Trophoblast cell (in vitro differentiated cells and primary cell): ENCODE measurements around the gene RHOD.
A peak's percentile ranks its signal among the peaks of the same experiment; 100 is the strongest.

ENCODE experiments used
- DNase-seq, 2 donors: peaks; one replicate each; pipeline ENCODE4 v3.0.0-alpha.2; 2016
- H2AFZ ChIP-seq: 2 replicates; pipeline ENCODE4 v1.6.1; 2013; ENCODE audit warnings: low read length, moderate library complexity, mild to moderate bottlenecking; ENCODE audit not compliant: insufficient read depth, poor library complexity
- H2AK5ac ChIP-seq: 2 replicates; pipeline ENCODE4 v1.6.1; 2013; ENCODE audit warnings: mild to moderate bottlenecking, low read length
- H2BK120ac ChIP-seq: 2 replicates; pipeline ENCODE4 v1.6.1; 2013; ENCODE audit warnings: low read length, mild to moderate bottlenecking, moderate library complexity; ENCODE audit not compliant: insufficient read depth, poor library complexity
- H2BK12ac ChIP-seq: 2 replicates; pipeline ENCODE4 v1.6.1; 2013; ENCODE audit warnings: mild to moderate bottlenecking, low read length, moderate library complexity
- H2BK5ac ChIP-seq: 2 replicates; pipeline ENCODE4 v1.6.1; 2013; ENCODE audit warnings: low read length, low read depth, moderate library complexity, mild to moderate bottlenecking; ENCODE audit not compliant: poor library complexity
- H3K14ac ChIP-seq: 2 replicates; pipeline ENCODE4 v1.6.1; 2013; ENCODE audit warnings: mild to moderate bottlenecking, low read length
- H3K18ac ChIP-seq: 2 replicates; pipeline ENCODE4 v1.6.1; 2013; ENCODE audit warnings: mild to moderate bottlenecking, low read length
- H3K23ac ChIP-seq: 2 replicates; pipeline ENCODE4 v1.6.1; 2013; ENCODE audit warnings: low read length
- H3K27ac ChIP-seq: 2 replicates; pipeline ENCODE4 v1.5.1; 2013; ENCODE audit warnings: low read depth, mild to moderate bottlenecking, inconsistent platforms, low read length, moderate library complexity
- H3K27me3 ChIP-seq: 2 replicates; pipeline ENCODE4 v1.6.1; 2013; ENCODE audit warnings: inconsistent platforms, mild to moderate bottlenecking, low read length, moderate library complexity; ENCODE audit not compliant: insufficient read depth
- H3K36me3 ChIP-seq, 2 experiments: 1 replicate in 1 of 2; 2 replicates in 1 of 2; pipeline ENCODE4 v1.6.1; 2013; ENCODE audit warnings: low read length in 2 of 2, mild to moderate bottlenecking in 2 of 2, moderate library complexity in 1 of 2; ENCODE audit not compliant: insufficient read depth in 2 of 2, control insufficient read depth in 1 of 2
- H3K4ac ChIP-seq: 2 replicates; pipeline ENCODE4 v1.6.1; 2013; ENCODE audit warnings: low read depth, mild to moderate bottlenecking, low read length, moderate library complexity
- H3K4me1 ChIP-seq, 2 experiments: 1 replicate in 1 of 2; 2 replicates in 1 of 2; pipeline ENCODE4 v1.6.1; 2013; ENCODE audit warnings: low read length in 2 of 2, mild to moderate bottlenecking in 2 of 2, moderate library complexity in 1 of 2; ENCODE audit not compliant: insufficient read depth in 2 of 2, control insufficient read depth in 1 of 2
- H3K4me2 ChIP-seq: 2 replicates; pipeline ENCODE4 v1.6.1; 2013; ENCODE audit warnings: inconsistent platforms, mild to moderate bottlenecking, low read length, moderate library complexity
- H3K4me3 ChIP-seq: 2 replicates; pipeline ENCODE4 v1.5.1; 2013; ENCODE audit warnings: mild to moderate bottlenecking, low read depth, low read length, inconsistent platforms
- H3K79me1 ChIP-seq: one replicate; pipeline ENCODE4 v1.6.1; 2013; ENCODE audit warnings: low read length
- H3K79me2 ChIP-seq: 2 replicates; pipeline ENCODE4 v1.6.1; 2013; ENCODE audit warnings: low read length, mild to moderate bottlenecking; ENCODE audit not compliant: control insufficient read depth, insufficient read depth, poor library complexity
- H3K9ac ChIP-seq: 2 replicates; pipeline ENCODE4 v1.6.1; 2013; ENCODE audit warnings: mild to moderate bottlenecking, low read length
- H3K9me3 ChIP-seq: 2 replicates; pipeline ENCODE4 v1.6.1; 2013; ENCODE audit warnings: low read depth, mild to moderate bottlenecking, control low read depth, inconsistent platforms, low read length; ENCODE audit not compliant: insufficient read depth
- H4K12ac ChIP-seq: 2 replicates; pipeline ENCODE4 v1.6.1; 2013; ENCODE audit warnings: low read depth, mild to moderate bottlenecking, low read length, moderate library complexity
- H4K8ac ChIP-seq: 2 replicates; pipeline ENCODE4 v1.6.1; 2013; ENCODE audit warnings: low read depth, mild to moderate bottlenecking, low read length, moderate library complexity
- H4K91ac ChIP-seq: one replicate; pipeline ENCODE4 v1.6.1; 2013; ENCODE audit warnings: low read depth, mild to moderate bottlenecking, low read length, moderate library complexity
- WGBS: extraction: QIAGEN DNeasy Blood & Tissue Kit; methylation state at CpG from one replicate; pipeline ENCODE4 v1.1.7; 2013; ENCODE audit warnings: missing lambda C conversion rate; ENCODE audit not compliant: insufficient read length, insufficient coverage; ENCODE audit errors: extremely low coverage; 5-methylcytosine and 5-hydroxymethylcytosine counted together

Gene RHOD

GRCh38 chr11:67055812-67056211 is 835 bp upstream of the RHOD start:
- Histone ChIP-seq H3K27me3 (no peaks in the 10 kb centered on the region), H2BK120ac (no peak overlapping the region), H3K4me2 (peak overlapping the region; percentile 86), H3K4me3 (no peak overlapping the region), H3K27ac (no peak overlapping the region), H3K9me3 (peaks cover 2% of the 10 kb centered on the region), H3K4me1 (peaks cover 17 to 23% of the 10 kb centered on the region in 2 experiments), H3K14ac (no peak overlapping the region), H3K36me3 (no peaks in the 10 kb centered on the region), H3K18ac (no peak overlapping the region), H2AK5ac (peak overlapping the region; percentile 45), H2AFZ (no peak overlapping the region), H4K91ac (peak overlapping the region; percentile 80), H3K79me1 (peaks cover 9% of the 10 kb centered on the region), H3K23ac (no peak overlapping the region), H3K4ac (no peak overlapping the region), H3K9ac (no peak overlapping the region), H4K12ac (no peak overlapping the region), H2BK12ac (no peak overlapping the region), H4K8ac (peak overlapping the region; percentile 93), H3K79me2 (peaks cover 3% of the 10 kb centered on the region), H2BK5ac (no peak overlapping the region)
- DNase-seq: peak; percentile 72 to 78
- WGBS: no CpG with 5 or more reads among the region's 17 CpGs

GRCh38 chr11:67057205-67057672 is 592 bp downstream of the RHOD start:
- Histone ChIP-seq H3K79me1 (peaks cover 9% of the 10 kb centered on the region), H3K4me3 (peak overlapping the region; percentile 86), H2BK12ac (no peak overlapping the region), H2AK5ac (peak overlapping the region; percentile 57), H2BK120ac (peak overlapping the region; percentile 81), H4K91ac (peak overlapping the region; percentile 97), H3K9ac (peak overlapping the region; percentile 76), H3K79me2 (peaks cover 3% of the 10 kb centered on the region), H3K4me1 (peaks cover 17 to 23% of the 10 kb centered on the region in 2 experiments), H3K9me3 (no peaks in the 10 kb centered on the region), H4K8ac (peak overlapping the region; percentile 86), H3K14ac (peak overlapping the region; percentile 87), H3K36me3 (peaks cover 0 to 5% of the 10 kb centered on the region in 2 experiments), H2BK5ac (no peak overlapping the region), H3K27me3 (no peaks in the 10 kb centered on the region), H3K4me2 (peak overlapping the region; percentile 86), H3K23ac (no peak overlapping the region), H3K4ac (peak overlapping the region; percentile 60), H3K27ac (no peak overlapping the region), H2AFZ (peak overlapping the region; percentile 93), H4K12ac (no peak overlapping the region), H3K18ac (peak overlapping the region; percentile 97)
- WGBS: no CpG with 5 or more reads among the region's 10 CpGs
- peak; percentile 54 to 72 for DNase-seq

DNA sequence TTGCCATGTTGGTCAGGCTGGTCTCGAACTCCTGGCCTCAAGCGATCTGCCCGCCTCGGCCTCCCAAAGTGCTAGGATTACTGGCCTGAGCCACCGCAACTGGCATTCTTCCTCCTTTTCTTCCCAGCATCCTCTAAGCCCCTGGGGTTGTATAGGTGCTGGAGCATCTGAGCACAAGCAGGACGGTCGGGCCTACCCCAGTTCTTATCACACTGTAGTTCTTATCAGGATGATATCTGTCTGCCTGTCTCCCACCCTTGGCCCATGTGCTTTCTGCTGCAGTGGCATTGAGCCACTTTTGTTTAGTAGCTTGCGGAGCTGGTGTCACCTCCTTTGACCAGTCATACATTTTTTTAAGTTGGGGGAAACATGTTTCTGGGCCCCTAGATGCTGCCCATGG is 1.9 kb downstream of the RHOD start:
- DNase-seq: no peak
- Histone ChIP-seq H3K27ac (no peak overlapping the region), H2AK5ac (no peak overlapping the region), H3K4me2 (no peak overlapping the region), H2AFZ (no peak overlapping the region), H3K36me3 (peaks cover 0 to 5% of the 10 kb centered on the region in 2 experiments), H3K4ac (no peak overlapping the region), H3K9ac (no peak overlapping the region), H3K79me2 (peaks cover 3% of the 10 kb centered on the region), H3K4me3 (no peak overlapping the region), H4K12ac (no peak overlapping the region), H3K18ac (no peak overlapping the region), H2BK12ac (no peak overlapping the region), H3K14ac (no peak overlapping the region), H2BK120ac (no peak overlapping the region), H3K27me3 (no peaks in the 10 kb centered on the region), H3K79me1 (peaks cover 9% of the 10 kb centered on the region), H2BK5ac (no peak overlapping the region), H3K23ac (no peak overlapping the region), H4K8ac (no peak overlapping the region), H4K91ac (no peak overlapping the region), H3K4me1 (peaks cover 17 to 23% of the 10 kb centered on the region in 2 experiments), H3K9me3 (no peaks in the 10 kb centered on the region)
- no CpG with 5 or more reads among the region's 8 CpGs for WGBS

GRCh38 chr11:67059671-67060070 is 3.0 kb downstream of the RHOD start:
- Histone ChIP-seq H3K36me3 (peaks cover 0 to 5% of the 10 kb centered on the region in 2 experiments), H3K79me1 (peaks cover 9% of the 10 kb centered on the region), H3K27ac (no peak overlapping the region), H3K79me2 (peaks cover 3% of the 10 kb centered on the region), H3K14ac (no peak overlapping the region), H3K4me1 (peaks cover 17 to 21% of the 10 kb centered on the region in 2 experiments), H4K91ac (no peak overlapping the region), H3K4ac (no peak overlapping the region), H2BK120ac (no peak overlapping the region), H3K18ac (no peak overlapping the region), H3K23ac (no peak overlapping the region), H2AFZ (no peak overlapping the region), H4K8ac (no peak overlapping the region), H4K12ac (no peak overlapping the region), H3K4me3 (no peak overlapping the region), H2AK5ac (no peak overlapping the region), H3K9ac (no peak overlapping the region), H2BK12ac (no peak overlapping the region), H3K9me3 (no peaks in the 10 kb centered on the region), H2BK5ac (no peak overlapping the region), H3K27me3 (no peaks in the 10 kb centered on the region), H3K4me2 (no peak overlapping the region)
- no CpG with 5 or more reads among the region's 3 CpGs for WGBS
- DNase-seq: no peak
